ENCODE results near the gene SCYL1.
"Not testable (repeated sequence)": the region's sequence is repeated elsewhere in the genome, so short reads cannot be mapped to it uniquely, and the experiment has no call there.

The SCYL1 gene

DNA sequence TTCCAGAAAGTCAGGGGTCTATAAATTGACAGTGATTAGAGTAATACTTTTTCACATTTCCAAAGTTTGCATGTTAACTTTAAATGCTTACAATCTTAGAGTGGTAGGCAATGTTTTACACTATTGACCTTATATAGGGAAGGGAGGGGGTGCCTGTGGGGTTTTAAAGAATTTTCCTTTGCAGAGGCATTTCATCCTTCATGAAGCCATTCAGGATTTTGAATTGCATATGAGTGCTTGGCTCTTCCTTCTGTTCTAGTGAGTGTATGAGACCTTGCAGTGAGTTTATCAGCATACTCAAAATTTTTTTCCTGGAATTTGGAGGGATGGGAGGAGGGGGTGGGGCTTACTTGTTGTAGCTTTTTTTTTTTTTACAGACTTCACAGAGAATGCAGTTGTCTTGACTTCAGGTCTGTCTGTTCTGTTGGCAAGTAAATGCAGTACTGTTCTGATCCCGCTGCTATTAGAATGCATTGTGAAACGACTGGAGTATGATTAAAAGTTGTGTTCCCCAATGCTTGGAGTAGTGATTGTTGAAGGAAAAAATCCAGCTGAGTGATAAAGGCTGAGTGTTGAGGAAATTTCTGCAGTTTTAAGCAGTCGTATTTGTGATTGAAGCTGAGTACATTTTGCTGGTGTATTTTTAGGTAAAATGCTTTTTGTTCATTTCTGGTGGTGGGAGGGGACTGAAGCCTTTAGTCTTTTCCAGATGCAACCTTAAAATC lies 20.8 kb upstream of the SCYL1 start:
- Histone ChIP-seq H3K9me3 (ENCODE audit: severe bottlenecking) (no peaks in the 10 kb centered on the region), H3K4me3 (ENCODE audit: low read depth, low read length) (peak overlapping the region; percentile 89), H3K36me3 (peaks cover 80% of the 10 kb centered on the region), H3K27me3 (ENCODE audit: insufficient read depth, low read depth, severe bottlenecking) (no peaks in the 10 kb centered on the region), H3K27ac (peak overlapping the region; percentile 38; the same call in 1 of the 2 replicates)
- no peak for DNase-seq
- TF ChIP-seq, protein P1, sequence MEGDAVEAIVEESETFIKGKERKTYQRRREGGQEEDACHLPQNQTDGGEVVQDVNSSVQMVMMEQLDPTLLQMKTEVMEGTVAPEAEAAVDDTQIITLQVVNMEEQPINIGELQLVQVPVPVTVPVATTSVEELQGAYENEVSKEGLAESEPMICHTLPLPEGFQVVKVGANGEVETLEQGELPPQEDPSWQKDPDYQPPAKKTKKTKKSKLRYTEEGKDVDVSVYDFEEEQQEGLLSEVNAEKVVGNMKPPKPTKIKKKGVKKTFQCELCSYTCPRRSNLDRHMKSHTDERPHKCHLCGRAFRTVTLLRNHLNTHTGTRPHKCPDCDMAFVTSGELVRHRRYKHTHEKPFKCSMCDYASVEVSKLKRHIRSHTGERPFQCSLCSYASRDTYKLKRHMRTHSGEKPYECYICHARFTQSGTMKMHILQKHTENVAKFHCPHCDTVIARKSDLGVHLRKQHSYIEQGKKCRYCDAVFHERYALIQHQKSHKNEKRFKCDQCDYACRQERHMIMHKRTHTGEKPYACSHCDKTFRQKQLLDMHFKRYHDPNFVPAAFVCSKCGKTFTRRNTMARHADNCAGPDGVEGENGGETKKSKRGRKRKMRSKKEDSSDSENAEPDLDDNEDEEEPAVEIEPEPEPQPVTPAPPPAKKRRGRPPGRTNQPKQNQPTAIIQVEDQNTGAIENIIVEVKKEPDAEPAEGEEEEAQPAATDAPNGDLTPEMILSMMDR (IDR thresholded peaks at IDR 0.05; ENCODE audit: low read depth, low read length) = no peak

DNA sequence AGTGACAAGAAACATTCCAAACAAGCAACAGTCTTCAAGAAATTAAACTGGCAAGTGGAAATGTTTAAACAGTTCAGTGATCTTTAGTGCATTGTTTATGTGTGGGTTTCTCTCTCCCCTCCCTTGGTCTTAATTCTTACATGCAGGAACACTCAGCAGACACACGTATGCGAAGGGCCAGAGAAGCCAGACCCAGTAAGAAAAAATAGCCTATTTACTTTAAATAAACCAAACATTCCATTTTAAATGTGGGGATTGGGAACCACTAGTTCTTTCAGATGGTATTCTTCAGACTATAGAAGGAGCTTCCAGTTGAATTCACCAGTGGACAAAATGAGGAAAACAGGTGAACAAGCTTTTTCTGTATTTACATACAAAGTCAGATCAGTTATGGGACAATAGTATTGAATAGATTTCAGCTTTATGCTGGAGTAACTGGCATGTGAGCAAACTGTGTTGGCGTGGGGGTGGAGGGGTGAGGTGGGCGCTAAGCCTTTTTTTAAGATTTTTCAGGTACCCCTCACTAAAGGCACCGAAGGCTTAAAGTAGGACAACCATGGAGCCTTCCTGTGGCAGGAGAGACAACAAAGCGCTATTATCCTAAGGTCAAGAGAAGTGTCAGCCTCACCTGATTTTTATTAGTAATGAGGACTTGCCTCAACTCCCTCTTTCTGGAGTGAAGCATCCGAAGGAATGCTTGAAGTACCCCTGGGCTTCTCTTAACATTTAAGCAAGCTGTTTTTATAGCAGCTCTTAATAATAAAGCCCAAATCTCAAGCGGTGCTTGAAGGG lies 20.0 kb upstream of the SCYL1 start:
- Histone ChIP-seq H3K36me3 (peaks cover 72% of the 10 kb centered on the region), H3K27me3 (ENCODE audit: insufficient read depth, low read depth, severe bottlenecking) (no peaks in the 10 kb centered on the region), H3K27ac (peak overlapping the region; percentile 38), H3K9me3 (ENCODE audit: severe bottlenecking) (no peaks in the 10 kb centered on the region), H3K4me3 (ENCODE audit: low read depth, low read length) (peak overlapping the region; percentile 89)
- no peak for DNase-seq
- TF ChIP-seq, protein P1 (IDR thresholded peaks at IDR 0.05; ENCODE audit: low read depth, low read length) = no peak

DNA sequence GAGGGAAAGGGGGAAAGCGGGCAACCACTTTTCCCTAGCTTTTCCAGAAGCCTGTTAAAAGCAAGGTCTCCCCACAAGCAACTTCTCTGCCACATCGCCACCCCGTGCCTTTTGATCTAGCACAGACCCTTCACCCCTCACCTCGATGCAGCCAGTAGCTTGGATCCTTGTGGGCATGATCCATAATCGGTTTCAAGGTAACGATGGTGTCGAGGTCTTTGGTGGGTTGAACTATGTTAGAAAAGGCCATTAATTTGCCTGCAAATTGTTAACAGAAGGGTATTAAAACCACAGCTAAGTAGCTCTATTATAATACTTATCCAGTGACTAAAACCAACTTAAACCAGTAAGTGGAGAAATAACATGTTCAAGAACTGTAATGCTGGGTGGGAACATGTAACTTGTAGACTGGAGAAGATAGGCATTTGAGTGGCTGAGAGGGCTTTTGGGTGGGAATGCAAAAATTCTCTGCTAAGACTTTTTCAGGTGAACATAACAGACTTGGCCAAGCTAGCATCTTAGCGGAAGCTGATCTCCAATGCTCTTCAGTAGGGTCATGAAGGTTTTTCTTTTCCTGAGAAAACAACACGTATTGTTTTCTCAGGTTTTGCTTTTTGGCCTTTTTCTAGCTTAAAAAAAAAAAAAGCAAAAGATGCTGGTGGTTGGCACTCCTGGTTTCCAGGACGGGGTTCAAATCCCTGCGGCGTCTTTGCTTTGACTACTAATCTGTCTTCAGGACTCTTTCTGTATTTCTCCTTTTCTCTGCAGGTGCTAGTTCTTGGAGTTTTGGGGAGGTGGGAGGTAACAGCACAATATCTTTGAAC lies 19.2 kb upstream of the SCYL1 start:
- TF ChIP-seq, protein P1 (IDR thresholded peaks at IDR 0.05; ENCODE audit: low read depth, low read length) = no peak
- peaks cover 64% of the 10 kb centered on the region for H3K36me3 ChIP-seq
- peak; percentile 26 for DNase-seq
- no peaks in the 10 kb centered on the region for H3K9me3 ChIP-seq (ENCODE audit: severe bottlenecking)
- H3K4me3 ChIP-seq (ENCODE audit: low read depth, low read length) = peak overlapping the region; percentile 89
- H3K27ac ChIP-seq = peak overlapping the region; percentile 38
- no peaks in the 10 kb centered on the region for H3K27me3 ChIP-seq (ENCODE audit: insufficient read depth, low read depth, severe bottlenecking)

DNA sequence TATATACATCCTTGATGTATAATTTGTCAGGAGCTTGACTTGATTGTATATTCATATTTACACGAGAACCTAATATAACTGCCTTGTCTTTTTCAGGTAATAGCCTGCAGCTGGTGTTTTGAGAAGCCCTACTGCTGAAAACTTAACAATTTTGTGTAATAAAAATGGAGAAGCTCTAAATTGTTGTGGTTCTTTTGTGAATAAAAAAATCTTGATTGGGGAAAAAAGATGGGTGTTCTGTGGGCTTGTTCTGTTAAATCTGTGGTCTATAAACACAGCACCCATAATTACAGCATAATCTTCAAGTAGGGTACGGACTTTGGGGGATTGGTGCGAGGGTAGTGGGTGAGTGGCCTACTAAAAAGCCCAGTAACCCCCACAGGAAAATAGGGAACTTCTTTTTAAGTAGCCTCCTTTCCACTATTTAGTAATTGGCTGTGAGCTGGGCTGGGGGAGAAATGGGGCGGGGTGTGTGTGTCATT lies 18.6 kb upstream of the SCYL1 start:
- Histone ChIP-seq H3K4me3 (ENCODE audit: low read depth, low read length) (peak overlapping the region; percentile 89), H3K27me3 (ENCODE audit: insufficient read depth, low read depth, severe bottlenecking) (no peaks in the 10 kb centered on the region), H3K9me3 (ENCODE audit: severe bottlenecking) (no peaks in the 10 kb centered on the region), H3K36me3 (peaks cover 58% of the 10 kb centered on the region), H3K27ac (peak overlapping the region; percentile 54)
- TF ChIP-seq, protein P1 (IDR thresholded peaks at IDR 0.05; ENCODE audit: low read depth, low read length) = no peak
- DNase-seq = no peak

DNA sequence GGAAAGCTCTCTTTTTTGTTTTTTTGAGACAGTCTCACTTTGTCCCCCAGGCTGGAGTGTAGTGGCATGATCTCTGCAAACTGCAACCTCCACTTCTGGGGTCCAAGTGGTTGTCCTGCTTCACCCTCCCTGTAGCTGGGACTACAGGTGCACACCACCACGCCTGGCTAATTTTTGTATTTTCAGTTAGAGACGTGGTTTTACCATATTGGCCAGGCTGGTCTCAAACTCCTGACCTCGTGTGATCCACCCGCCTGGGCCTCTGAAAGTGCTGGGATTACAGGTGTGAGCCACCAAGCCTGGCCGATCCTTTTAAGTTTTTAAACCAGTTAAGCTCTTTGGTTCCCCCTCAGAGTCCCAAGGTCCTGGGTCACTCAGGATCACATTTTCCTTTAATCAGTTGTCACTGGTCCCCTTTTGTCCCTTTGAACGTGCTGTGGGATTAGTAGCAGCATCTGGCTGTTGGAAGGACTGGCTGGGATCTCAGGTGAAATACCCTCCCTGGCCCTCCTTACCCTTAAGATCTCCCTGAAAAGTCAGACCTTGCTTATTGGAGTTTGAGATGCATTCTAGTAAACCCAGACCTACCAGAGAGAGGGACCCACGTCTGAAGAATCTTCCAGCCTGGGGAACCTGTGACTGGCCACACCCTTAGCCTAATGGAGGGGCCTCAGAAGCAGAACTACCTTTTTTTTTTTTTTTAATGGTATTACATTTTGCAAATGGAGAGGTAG lies 17.9 kb upstream of the SCYL1 start:
- Histone ChIP-seq H3K9me3 (ENCODE audit: severe bottlenecking) (no peaks in the 10 kb centered on the region), H3K4me3 (ENCODE audit: low read depth, low read length) (no peak overlapping the region), H3K27me3 (ENCODE audit: insufficient read depth, low read depth, severe bottlenecking) (no peaks in the 10 kb centered on the region), H3K27ac (peak overlapping the region; percentile 54), H3K36me3 (peaks cover 52% of the 10 kb centered on the region)
- TF ChIP-seq, protein P1 (IDR thresholded peaks at IDR 0.05; ENCODE audit: low read depth, low read length) = no peak
- peak; percentile 86 for DNase-seq

DNA sequence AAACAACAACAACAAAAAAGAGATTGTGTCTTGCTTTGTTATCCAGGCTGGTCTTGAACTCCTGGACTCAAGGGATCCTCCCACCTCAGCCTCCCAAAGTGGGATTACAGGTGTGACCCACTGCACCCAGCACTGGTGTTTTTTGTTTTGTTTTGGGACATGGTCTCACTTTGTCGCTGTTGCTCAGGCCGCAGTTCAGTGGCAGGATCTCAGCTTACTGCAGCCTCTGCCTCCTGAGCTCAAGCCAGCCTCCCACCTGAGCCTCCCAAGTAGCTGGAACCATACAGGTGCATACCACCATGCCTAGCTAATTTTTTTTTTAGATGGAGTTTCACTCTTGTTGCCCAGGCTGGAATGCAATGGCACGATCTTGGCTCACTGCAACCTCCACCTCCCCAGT lies 12.6 kb upstream of the SCYL1 start:
- not testable (repeated sequence) for H3K9me3 ChIP-seq (ENCODE audit: severe bottlenecking); H3K27ac ChIP-seq; H3K4me3 ChIP-seq (ENCODE audit: low read depth, low read length); H3K36me3 ChIP-seq; H3K27me3 ChIP-seq (ENCODE audit: insufficient read depth, low read depth, severe bottlenecking); DNase-seq
